A549 (cell line): Measurements from ENCODE around the gene KRT38. TPM values are rescaled to one million over a fixed set of nuclear protein-coding genes. Genes with fewer than 3 reads are reported as not detected.
"Not testable (repeated sequence)": the region's sequence is repeated elsewhere in the genome, so short reads cannot be mapped to it uniquely, and the experiment has no call there.

Experiments used
- ATAC-seq, 2 experiments: fragments of 200-7000 bp in 1 of 2; fragments of >200 bp in 1 of 2; cut with Nextera tagmentation in 1 of 2; cut with Tn5 transposase in 1 of 2; 3 replicates each; pipeline versions ENCODE4 v1.8.0 to v1.9.1; 2018 to 2020; ENCODE audit warnings: mild to moderate bottlenecking in 1 of 2, moderate library complexity in 1 of 2
- CTCF ChIA-PET: fragments of 300-600 bp; sonication (Branson Sonifier 250); formaldehyde crosslinking; extraction: SDS; loops from one replicate; lab custom pipeline; 2021; ENCODE audit warnings: antibody characterized with exemption, inconsistent platforms; lab: Yijun Ruan, JAX
- POLR2A ChIA-PET: fragments of 350-600 bp; formaldehyde crosslinking; extraction: SDS; loops from one replicate; lab custom pipeline; 2021; ENCODE audit warnings: antibody characterized with exemption, inconsistent platforms; lab: Yijun Ruan, JAX
- DNase-seq, 2 experiments: peaks; one replicate each; pipeline versions ENCODE4 v3.0.0 to v3.0.0-alpha.2; 2011 to 2016; ENCODE audit warnings: low read depth in 1 of 2, low spot score in 1 of 2
- FAIRE-seq: peaks from 2 replicates; lab custom pipeline; 2011; peaks lifted over from hg19 to GRCh38; lab: Jason Lieb, UNC
- H3K27ac ChIP-seq, 2 experiments: fragments of >200 bp; sonication (Bioruptor Twin); formaldehyde crosslinking; 3 replicates each; pipeline ENCODE4 v1.5.1; 2016 to 2017
- H3K4me1 ChIP-seq: fragments of >200 bp; sonication (Bioruptor Twin); formaldehyde crosslinking; 3 replicates; pipeline ENCODE4 v1.6.1; 2016
- H3K4me2 ChIP-seq: fragments of >200 bp; sonication (Bioruptor Twin); formaldehyde crosslinking; 3 replicates; pipeline ENCODE4 v1.6.1; 2016
- H3K4me3 ChIP-seq: fragments of >200 bp; sonication (Bioruptor Twin); formaldehyde crosslinking; 3 replicates; pipeline ENCODE4 v1.5.1; 2016
- H3K9me3 ChIP-seq: fragments of >200 bp; sonication (Bioruptor Twin); formaldehyde crosslinking; 3 replicates; pipeline ENCODE4 v1.6.1; 2016
- CBX2 ChIP-seq: fragments of 200-600 bp; sonication (generic); IDR thresholded peaks from 2 replicates; pipeline ENCODE4 v1.6.1; 2016; ENCODE audit warnings: low read depth, mild to moderate bottlenecking, borderline replicate concordance
- CEBPB ChIP-seq, 2 experiments: fragments of >200 bp in 1 of 2; sonication (Bioruptor Twin) in 1 of 2; formaldehyde crosslinking in 1 of 2; IDR thresholded peaks; 2 replicates each; pipeline ENCODE4 v1.6.1; 2012 to 2016
- CHD2 ChIP-seq: fragments of 150-350 bp; IDR thresholded peaks from 2 replicates; pipeline ENCODE4 v1.6.1; 2014; ENCODE audit warnings: low read length; ENCODE audit not compliant: partially characterized antibody
- ESRRA ChIP-seq: fragments of 150-350 bp; IDR thresholded peaks from 2 replicates; pipeline ENCODE4 v1.6.1; 2014; ENCODE audit warnings: mild to moderate bottlenecking, low read length, borderline replicate concordance
- FOSL2 ChIP-seq, 2 experiments: fragments of 450-650 bp in 1 of 2; fragments of >200 bp in 1 of 2; sonication (Bioruptor Twin) in 1 of 2; formaldehyde crosslinking; IDR thresholded peaks; 2 replicates each; pipeline versions ENCODE4 v1.5.0 to v1.6.1; 2016 to 2020; ENCODE audit warnings: mild to moderate bottlenecking in 1 of 2, moderate library complexity in 1 of 2
- FOXS1 ChIP-seq: fragments of 250-450 bp; sonication (Bioruptor Pico); IDR thresholded peaks from 2 replicates; pipeline ENCODE4 v1.5.0; 2020; ENCODE audit warnings: mild to moderate bottlenecking, moderate library complexity
- HES2 ChIP-seq: fragments of >200 bp; sonication (Bioruptor Twin); formaldehyde crosslinking; IDR thresholded peaks from 2 replicates; pipeline ENCODE4 v1.6.1; 2016
- HEYL ChIP-seq: fragments of 250-450 bp; sonication (Bioruptor Pico); IDR thresholded peaks from 2 replicates; pipeline ENCODE4 v1.8.0; 2021; ENCODE audit warnings: mild to moderate bottlenecking, moderate library complexity
- KDM5A ChIP-seq: fragments of 200-600 bp; sonication (generic); IDR thresholded peaks from 2 replicates; pipeline ENCODE4 v1.6.1; 2016; ENCODE audit warnings: antibody characterized with exemption, mild to moderate bottlenecking
- MAFK ChIP-seq: fragments of 450-650 bp; IDR thresholded peaks from 2 replicates; pipeline ENCODE4 v1.6.1; 2014; ENCODE audit not compliant: partially characterized antibody
- MAZ ChIP-seq: fragments of 150-350 bp; IDR thresholded peaks from 2 replicates; pipeline ENCODE4 v1.6.1; 2014; ENCODE audit warnings: antibody characterized with exemption, low read depth, low read length, borderline replicate concordance
- NFE2L2 ChIP-seq: fragments of 150-350 bp; conservative IDR thresholded peaks from 2 replicates; pipeline ENCODE4 v1.6.1; 2014; ENCODE audit warnings: low read length
- NPAS2 ChIP-seq: fragments of 250-450 bp; sonication (Bioruptor Pico); IDR thresholded peaks from 2 replicates; pipeline ENCODE4 v1.8.0; 2022; ENCODE audit warnings: mild to moderate bottlenecking, moderate library complexity, borderline replicate concordance
- POLR2A ChIP-seq: IDR thresholded peaks from 2 replicates; pipeline ENCODE4 v1.6.1; 2012; ENCODE audit warnings: mild to moderate bottlenecking, low read length
- POLR2AphosphoS2 ChIP-seq: conservative IDR thresholded peaks from 2 replicates; pipeline ENCODE4 v1.6.1; 2012; ENCODE audit warnings: low read length, improper control_type of control experiment, inconsistent platforms
- RAD21 ChIP-seq, 2 experiments: fragments of >200 bp in 1 of 2; sonication (Bioruptor Twin) in 1 of 2; formaldehyde crosslinking in 1 of 2; IDR thresholded peaks in 1 of 2; conservative IDR thresholded peaks in 1 of 2; 2 replicates in 1 of 2; 3 replicates in 1 of 2; pipeline ENCODE4 v1.6.1; 2012 to 2018; ENCODE audit warnings: inconsistent platforms in 1 of 2
- RCOR1 ChIP-seq: fragments of 150-350 bp; IDR thresholded peaks from 2 replicates; pipeline ENCODE4 v1.6.1; 2014; ENCODE audit warnings: antibody characterized with exemption, low read length, low read depth
- RFX5 ChIP-seq: fragments of 450-650 bp; IDR thresholded peaks from 2 replicates; pipeline ENCODE4 v1.7.1; 2014; ENCODE audit warnings: antibody characterized with exemption, mild to moderate bottlenecking, moderate library complexity
- SMC3 ChIP-seq: fragments of >200 bp; sonication (Bioruptor Twin); formaldehyde crosslinking; IDR thresholded peaks from 3 replicates; pipeline ENCODE4 v1.6.1; 2018; ENCODE audit warnings: inconsistent platforms
- SREBF2 ChIP-seq: fragments of 450-650 bp; IDR thresholded peaks from 2 replicates; pipeline ENCODE4 v1.6.1; 2014; ENCODE audit warnings: mild to moderate bottlenecking, moderate library complexity
- TFCP2L1 ChIP-seq: fragments of 250-450 bp; sonication (Bioruptor Pico); IDR thresholded peaks from 2 replicates; pipeline ENCODE4 v1.5.0; 2021; ENCODE audit warnings: mild to moderate bottlenecking
- ZFP36 ChIP-seq: fragments of 450-650 bp; IDR thresholded peaks from 2 replicates; pipeline ENCODE4 v1.6.1; 2014; ENCODE audit warnings: borderline replicate concordance; ENCODE audit not compliant: partially characterized antibody
- WGBS: methylation state at CpG from one replicate; pipeline ENCODE4 v1.1.6; 2017; ENCODE audit errors: missing lambda C conversion rate; 5-methylcytosine and 5-hydroxymethylcytosine counted together
- polyA plus RNA-seq, 4 experiments: library from polyadenylated mRNA; depleted of rRNA in 3 of 4; stranded (reverse); fragments of >200 nt; fragmentation: RNase III in 1 of 4; extraction: RNeasy Plus Mini Kit Qiagen cat#74134 plus additional on column Dnase treatment in 1 of 4; gene quantifications; 2 replicates in 3 of 4; 3 replicates in 1 of 4; pipeline ENCODE4 v1.2.3, GENCODE V29; 2011 to 2017

The KRT38 gene
- polyA plus RNA-seq, 2 of the 4 experiments (the other 2 are of a cell fraction) = not detected

GRCh38 chr17:41395611-41396010 lies 45.2 kb downstream of the KRT38 start:
- ATAC-seq (no peak), FAIRE-seq (no peak), DNase-seq (no peak)
- no peak overlapping the region for H3K27ac ChIP-seq
- H3K4me2 ChIP-seq = no peak overlapping the region
- TF ChIP-seq FOXS1 (CRISPR knock-in tag) (no peak), CBX2 (no peak), HEYL (no peak), RCOR1 (no peak), POLR2A (no peak), KDM5A (no peak), MAZ (no peak), NPAS2 (CRISPR knock-in tag) (no peak), FOSL2 (IDR thresholded peaks at IDR 0.05) (no peak), FOSL2 (CRISPR knock-in tag; IDR thresholded peaks at IDR 0.05) (no peak), NFE2L2 (no peak), CEBPB (IDR thresholded peaks at IDR 0.05) (no peak), HES2 (no peak), CHD2 (no peak), TFCP2L1 (no peak), MAFK (no peak), RAD21 (conservative IDR thresholded peaks at IDR 0.05 in 1 of 2, IDR thresholded peaks at IDR 0.05 in 1 of 2) (no peak), POLR2AphosphoS2 (no peak), ZFP36 (no peak), RFX5 (no peak)
- ChIA-PET CTCF (interaction anchor here (1.0 to 1.4 kb wide), 2 partner anchors 10 to 20 kb away, joined by 3 to 4 read pairs; no protein-coding TSS in a partner anchor), POLR2A (no interaction called here)
- H3K9me3 ChIP-seq = no peaks in the 10 kb centered on the region
- no peaks in the 10 kb centered on the region for H3K4me1 ChIP-seq
- no peak overlapping the region for H3K4me3 ChIP-seq
- 85% methylated on average over 1 of the region's 1 CpG for WGBS

GRCh38 chr17:41395044-41395443 lies 45.7 kb downstream of the KRT38 start:
- WGBS = 71% methylated on average over 12 of the region's 12 CpGs
- CTCF ChIA-PET = interaction anchor here (1.4 kb wide), 1 partner anchor 10 kb away, joined by 4 read pairs; no protein-coding TSS in a partner anchor
- H3K9me3 ChIP-seq, ATAC-seq, POLR2A ChIA-PET, H3K4me2 ChIP-seq, H3K4me1 ChIP-seq, H3K27ac ChIP-seq, DNase-seq, FAIRE-seq, H3K4me3 ChIP-seq: not testable (repeated sequence)

- TF ChIP-seq SMC3 (no peak), TFCP2L1 (no peak), ESRRA (no peak), SREBF2 (no peak), FOSL2 (IDR thresholded peaks at IDR 0.05) (no peak), FOSL2 (CRISPR knock-in tag; IDR thresholded peaks at IDR 0.05) (0 out of 2 replicates have a peak, but pooled peaks have one; percentile 19)
- no peak overlapping the region for H3K27ac ChIP-seq
- ChIA-PET POLR2A (no interaction called here), CTCF (no interaction called here)
- FAIRE-seq = no peak
- ATAC-seq = no peak
- no peak overlapping the region for H3K4me3 ChIP-seq
- no peaks in the 10 kb centered on the region for H3K9me3 ChIP-seq
- 74% methylated on average over 10 of the region's 10 CpGs for WGBS
- no peaks in the 10 kb centered on the region for H3K4me1 ChIP-seq
- DNase-seq = no peak
- no peak overlapping the region for H3K4me2 ChIP-seq
These were observed 46.4 kb downstream of the KRT38 start for GRCh38 chr17:41394254-41394996.
